HepG2 (cell line): Measurements from ENCODE around the gene TMEM190. TPM values are rescaled to one million over a fixed set of nuclear protein-coding genes. Genes with fewer than 3 reads are reported as not detected.

ENCODE experiments used
- ATAC-seq: fragments of 200-7000 bp; cut with Tn5 transposase; 3 replicates; pipeline ENCODE4 v1.9.1; 2020; ENCODE audit warnings: mild to moderate bottlenecking, moderate library complexity
- BruUV-seq: library from RNA; stranded (reverse); fragments of 400-500 nt; replicated peaks from 2 replicates; lab custom pipeline; 2021; lab: Mats Ljungman, UMichigan
- CTCF ChIA-PET: fragments of 300-600 bp; formaldehyde crosslinking; extraction: SDS; loops from one replicate; lab custom pipeline; 2021; ENCODE audit warnings: low total read pairs, inconsistent platforms, low intra/inter-chr PET ratio; lab: Yijun Ruan, JAX
- POLR2A ChIA-PET: fragments of 350-600 bp; sonication (Branson Sonifier 250); formaldehyde crosslinking; loops from one replicate; lab custom pipeline; 2020; ENCODE audit warnings: antibody characterized with exemption, inconsistent platforms; lab: Yijun Ruan, JAX
- DNase-seq: peaks from one replicate; pipeline ENCODE4 v3.0.0-alpha.2; 2015; ENCODE audit warnings: low spot score
- FAIRE-seq: peaks from 3 replicates; lab custom pipeline; 2011; peaks lifted over from hg19 to GRCh38; lab: Jason Lieb, UNC
- H2AFZ ChIP-seq: one replicate; pipeline ENCODE4 v1.6.1; 2011; ENCODE audit warnings: low read length, inconsistent platforms
- H3K27ac ChIP-seq: fragments of 300-600 bp; 3 replicates; pipeline ENCODE4 v1.8.0; 2011; ENCODE audit warnings: mixed run types, mild to moderate bottlenecking, mixed read lengths, low read length, inconsistent platforms; ENCODE audit not compliant: insufficient read depth; ENCODE audit errors: extremely low read length
- H3K27me3 ChIP-seq, 2 experiments: fragments of 200-600 bp in 1 of 2; 2 replicates in 1 of 2; 3 replicates in 1 of 2; pipeline versions ENCODE4 v1.6.0 to v1.8.0; 2011; ENCODE audit warnings: low read length in 2 of 2, mild to moderate bottlenecking in 2 of 2, moderate library complexity in 2 of 2, inconsistent platforms in 1 of 2; ENCODE audit not compliant: insufficient read depth in 2 of 2, control insufficient read depth in 1 of 2
- H3K36me3 ChIP-seq, 2 experiments: fragments of 200-600 bp in 1 of 2; replicated peaks in 1 of 2; 2 replicates in 1 of 2; 3 replicates in 1 of 2; pipeline versions ENCODE4 v1.5.1 to v1.8.0; 2011; ENCODE audit warnings: low read length in 2 of 2, inconsistent platforms in 1 of 2; ENCODE audit not compliant: insufficient read depth in 2 of 2, control insufficient read depth in 1 of 2
- H3K4me1 ChIP-seq: 2 replicates; pipeline ENCODE4 v1.5.1; 2012; ENCODE audit warnings: low read length, inconsistent platforms; ENCODE audit not compliant: insufficient read depth
- H3K4me2 ChIP-seq: 2 replicates; pipeline ENCODE4 v1.6.0; 2011; ENCODE audit warnings: low read depth, low read length, inconsistent platforms
- H3K4me3 ChIP-seq, 3 experiments: fragments of 200-600 bp in 1 of 3; sonication (generic), shearing (Covaris generic) in 1 of 3; replicated peaks in 1 of 3; 2 replicates each; pipeline ENCODE4 v1.5.1; 2011 to 2016; ENCODE audit warnings: low read length in 3 of 3, inconsistent platforms in 2 of 3, low read depth in 2 of 3, mild to moderate bottlenecking in 2 of 3, control low read depth in 1 of 3, mixed read lengths in 1 of 3; ENCODE audit not compliant: insufficient read depth in 1 of 3
- H3K79me2 ChIP-seq: one replicate; pipeline ENCODE4 v1.6.1; 2011; ENCODE audit warnings: low read length, inconsistent platforms; ENCODE audit not compliant: insufficient read depth
- H3K9ac ChIP-seq: 2 replicates; pipeline ENCODE4 v1.6.0; 2011; ENCODE audit warnings: mild to moderate bottlenecking, low read depth, low read length, inconsistent platforms; ENCODE audit not compliant: insufficient read depth
- H3K9me3 ChIP-seq: 2 replicates; pipeline ENCODE4 v1.5.1; 2012; ENCODE audit warnings: mild to moderate bottlenecking, low read length
- H4K20me1 ChIP-seq: 2 replicates; pipeline ENCODE4 v1.6.0; 2011; ENCODE audit warnings: inconsistent platforms, mild to moderate bottlenecking, low read length, moderate library complexity; ENCODE audit not compliant: insufficient read depth
- ARNTL ChIP-seq: sonication (generic); formaldehyde crosslinking; IDR thresholded peaks from 2 replicates; pipeline ENCODE4 v1.4.0; 2020; ENCODE audit warnings: mild to moderate bottlenecking, missing genetic modification reagents
- ATF1 ChIP-seq: IDR thresholded peaks from 2 replicates; pipeline ENCODE4 v1.6.1; 2016; ENCODE audit warnings: mild to moderate bottlenecking, control low read depth
- E2F5 ChIP-seq: sonication (generic); formaldehyde crosslinking; conservative IDR thresholded peaks from 2 replicates; pipeline ENCODE4 v1.4.0; 2020; ENCODE audit warnings: missing genetic modification reagents
- EP300 ChIP-seq, 3 experiments: sonication (generic) in 1 of 3; formaldehyde crosslinking in 1 of 3; IDR thresholded peaks; 2 replicates each; pipeline versions ENCODE4 v1.5.1 to v1.6.1; 2011 to 2020; ENCODE audit warnings: low read depth in 2 of 3, low read length in 2 of 3, borderline replicate concordance in 1 of 3, improper control_type of control experiment in 1 of 3, mild to moderate bottlenecking in 1 of 3, missing genetic modification reagents in 1 of 3, moderate library complexity in 1 of 3
- MEF2D ChIP-seq: sonication (generic); formaldehyde crosslinking; IDR thresholded peaks from 2 replicates; pipeline ENCODE4 v1.5.1; 2020; ENCODE audit warnings: mild to moderate bottlenecking, missing genetic modification reagents
- MTA1 ChIP-seq: sonication (generic); formaldehyde crosslinking; IDR thresholded peaks from 2 replicates; pipeline ENCODE4 v1.4.0; 2020; ENCODE audit warnings: missing genetic modification reagents, mild to moderate bottlenecking, borderline replicate concordance
- MTF1 ChIP-seq: sonication (generic); formaldehyde crosslinking; IDR thresholded peaks from 2 replicates; pipeline ENCODE4 v1.5.0; 2020; ENCODE audit warnings: missing genetic modification reagents
- POLR2AphosphoS5 ChIP-seq: IDR thresholded peaks from 2 replicates; pipeline ENCODE4 v1.6.1; 2012; ENCODE audit warnings: low read depth, low read length
- SP1 ChIP-seq, 2 experiments: fragments of 450-650 bp in 1 of 2; sonication (generic) in 1 of 2; formaldehyde crosslinking in 1 of 2; IDR thresholded peaks; 2 replicates each; pipeline versions ENCODE4 v1.4.0 to v1.6.1; 2016 to 2020; ENCODE audit warnings: missing genetic modification reagents in 1 of 2
- SP2 ChIP-seq: sonication (generic); formaldehyde crosslinking; IDR thresholded peaks from 2 replicates; pipeline ENCODE4 v1.5.1; 2020; ENCODE audit warnings: mild to moderate bottlenecking, missing genetic modification reagents
- TAF1 ChIP-seq: sonication (generic); formaldehyde crosslinking; IDR thresholded peaks from 2 replicates; pipeline ENCODE4 v1.4.0; 2020; ENCODE audit warnings: missing genetic modification reagents
- ZBTB10 ChIP-seq: sonication (generic); formaldehyde crosslinking; IDR thresholded peaks from 2 replicates; pipeline ENCODE4 v1.4.0; 2020; ENCODE audit warnings: missing genetic modification reagents, borderline replicate concordance
- ZNF564 ChIP-seq: sonication (generic); formaldehyde crosslinking; IDR thresholded peaks from 2 replicates; pipeline ENCODE4 v1.8.1; 2023; ENCODE audit warnings: mild to moderate bottlenecking, missing genetic modification reagents
- ZNF703 ChIP-seq: sonication (generic); formaldehyde crosslinking; IDR thresholded peaks from 2 replicates; pipeline ENCODE4 v1.5.1; 2020; ENCODE audit warnings: missing genetic modification reagents, mild to moderate bottlenecking, moderate library complexity, borderline replicate concordance
- ZNF737 ChIP-seq: sonication (generic); formaldehyde crosslinking; IDR thresholded peaks from 2 replicates; pipeline ENCODE4 v1.5.0; 2020; ENCODE audit warnings: missing genetic modification reagents, mild to moderate bottlenecking, borderline replicate concordance
- ZNF883 ChIP-seq: sonication (generic); formaldehyde crosslinking; IDR thresholded peaks from 2 replicates; pipeline ENCODE4 v1.5.1; 2020; ENCODE audit warnings: mild to moderate bottlenecking, missing genetic modification reagents; ENCODE audit errors: not compliant biosample characterization
- whole genome bisulfite sequencing: methylation state at CpG from one replicate; pipeline ENCODE4 v1.1.6; 2017; ENCODE audit warnings: low lambda C conversion rate; 5-methylcytosine and 5-hydroxymethylcytosine counted together
- in situ Hi-C: cut with HindIII; loops from 2 replicates; pipeline ENCODE4 v1.10.0; 2017; ENCODE audit warnings: low pct_unique_long_range_greater_than_20kb; ENCODE audit not compliant: extremely low pct_ligation_motif_present
- intact Hi-C: fragments of 100-400 bp; cut with micrococcal nuclease; formaldehyde crosslinking; loops from one replicate; pipeline ENCODE4 v1.10.0; 2022; ENCODE audit not compliant: unreplicated experiment
- polyA plus RNA-seq, 8 experiments: library from polyadenylated mRNA; depleted of rRNA in 3 of 8; stranded (reverse) in 7 of 8; unstranded in 1 of 8; fragments of >200 nt; fragmentation: Illumina TruSeq in 4 of 8; extraction: Trizol in 4 of 8; gene quantifications; 2 replicates each; pipeline versions ENCODE4 v1.2.1 to v1.2.3, GENCODE V29; 2011 to 2016; ENCODE audit warnings: low read depth in 4 of 8, missing spikeins in 1 of 8, mixed read lengths in 1 of 8; ENCODE audit not compliant: insufficient read depth in 1 of 8
- total RNA-seq, 5 experiments: library from RNA; depleted of rRNA; stranded (reverse); fragments of >200 nt; fragmentation: Illumina TruSeq; extraction: Trizol; gene quantifications; 2 replicates each; pipeline ENCODE4 v1.2.3, GENCODE V29; 2016; ENCODE audit warnings: low read depth in 1 of 5
- TF ChIP-seq, protein P1 (sequence below): sonication (generic); formaldehyde crosslinking; IDR thresholded peaks from 2 replicates; pipeline ENCODE4 v1.5.0; 2020; ENCODE audit warnings: mild to moderate bottlenecking, low read depth, missing genetic modification reagents, borderline replicate concordance

TMEM190 gene
- total and polyA plus RNA-seq, 2 of the 13 experiments (the other 11 are each of a cell fraction or from before 2014, with no cell fraction given) = 0.35 to 0.83 TPM

DNA sequence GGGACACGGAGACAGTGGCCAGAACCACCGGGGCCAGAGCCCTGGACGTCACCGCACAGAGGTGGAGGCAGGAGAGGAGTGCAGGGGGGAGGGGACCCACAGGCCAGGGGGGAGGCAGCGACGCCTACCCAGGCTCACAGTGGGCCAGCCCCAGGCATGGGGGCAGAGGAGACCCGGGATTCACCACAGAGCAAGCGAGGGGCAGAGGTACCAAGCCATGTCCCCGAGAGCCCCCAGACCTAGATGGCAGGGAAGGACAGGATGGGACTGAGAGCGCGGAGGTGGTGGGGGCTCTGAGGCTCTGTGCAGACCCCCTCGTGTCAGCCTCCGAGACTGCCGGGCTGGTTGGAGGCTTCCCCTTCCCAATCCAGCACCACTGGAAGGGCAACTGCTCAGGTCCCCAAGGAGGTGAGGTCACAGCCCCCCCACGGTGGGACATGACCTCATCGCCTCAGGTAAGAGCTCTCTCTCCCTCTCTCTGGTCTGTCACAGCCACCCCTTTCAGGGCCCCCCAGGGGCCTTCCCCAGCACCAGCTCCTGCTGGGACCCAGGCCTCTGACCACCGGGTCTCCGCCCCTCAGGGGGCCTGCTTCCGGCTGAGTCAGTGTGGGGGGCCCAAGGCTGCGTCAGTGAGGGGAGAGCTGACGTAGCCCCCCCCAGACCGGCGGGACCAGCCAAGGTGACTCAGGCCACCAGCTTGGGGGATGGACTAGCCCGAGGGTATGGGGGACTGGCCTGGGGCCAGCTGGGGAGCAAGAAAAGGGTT is 4.1 kb upstream of the TMEM190 start (continued):
- TF ChIP-seq EP300 (IDR thresholded peaks at IDR 0.05; ENCODE audit: low read depth in 2 of 2, low read length in 2 of 2) = peak in 1 of 2 experiments; percentile 32; a peak in 1 of 4 replicates
- TF ChIP-seq EP300 (CRISPR knock-in tag; IDR thresholded peaks at IDR 0.05; ENCODE audit: borderline replicate concordance) = no peak

GRCh38 chr19:55373306-55373992 is 3.2 kb upstream of the TMEM190 start:
- Histone ChIP-seq H4K20me1 (no peaks in the 10 kb centered on the region), H3K27me3 (peaks cover 7 to 38% of the 10 kb centered on the region in 2 experiments; a peak in 4 of 5 replicates), H3K9ac (peak overlapping the region; percentile 51; the same call in 1 of the 2 replicates), H3K36me3 (no peaks in the 10 kb centered on the region), H3K4me1 (peaks cover 82% of the 10 kb centered on the region), H3K4me3 (peak overlapping the region; percentile 44 to 70 (median 48)), H3K27ac (no peak overlapping the region), H3K9me3 (no peaks in the 10 kb centered on the region), H3K4me2 (peak overlapping the region; percentile 87), H3K79me2 (no peaks in the 10 kb centered on the region), H2AFZ (no peak overlapping the region)
- ATAC-seq (peak; percentile 21; the same call in 2 of the 3 replicates), FAIRE-seq (no peak), DNase-seq (no peak)
- in situ Hi-C loops = no loop called here
- intact Hi-C loops = no loop called here
- ChIA-PET CTCF (no interaction called here), POLR2A (interaction anchor here (0.6 to 1.0 kb wide), 4 partner anchors 11 to 88 kb away, joined by 3 to 4 read pairs (median 3); partner anchors contain the start of genes ISOC2 and KMT5C)
- 4% methylated on average over 8 of the region's 9 CpGs for WGBS
- no TSS peak for BruUV-seq
- no peak for TF ChIP-seq TAF1 (CRISPR knock-in tag)
- TF ChIP-seq, protein P1, sequence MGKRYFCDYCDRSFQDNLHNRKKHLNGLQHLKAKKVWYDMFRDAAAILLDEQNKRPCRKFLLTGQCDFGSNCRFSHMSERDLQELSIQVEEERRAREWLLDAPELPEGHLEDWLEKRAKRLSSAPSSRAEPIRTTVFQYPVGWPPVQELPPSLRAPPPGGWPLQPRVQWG (CRISPR knock-in tag) = no peak
- 0 out of 2 replicates have a peak, but pooled peaks have one; percentile 33 for TF ChIP-seq ARNTL (CRISPR knock-in tag)
- no peak for TF ChIP-seq ATF1 (CRISPR knock-in tag)
- TF ChIP-seq MTA1 (CRISPR knock-in tag) = 0 out of 2 replicates have a peak, but pooled peaks have one; percentile 24
- no peak for TF ChIP-seq ZNF564 (CRISPR knock-in tag)
- no peak for TF ChIP-seq POLR2AphosphoS5
- no peak for TF ChIP-seq E2F5 (CRISPR knock-in tag)
- TF ChIP-seq SP1 (IDR thresholded peaks at IDR 0.05) = no peak
- TF ChIP-seq SP1 (CRISPR knock-in tag; IDR thresholded peaks at IDR 0.05) = no peak
- no peak for TF ChIP-seq ZBTB10 (CRISPR knock-in tag)
- peak; percentile 18 for TF ChIP-seq ZNF883 (CRISPR knock-in tag)
- TF ChIP-seq SP2 (CRISPR knock-in tag) = no peak
- TF ChIP-seq ZNF703 (CRISPR knock-in tag) = no peak
- TF ChIP-seq MTF1 (CRISPR knock-in tag) = no peak
- TF ChIP-seq ZNF737 (CRISPR knock-in tag) = no peak
- no peak for TF ChIP-seq MEF2D (CRISPR knock-in tag)
